Measurements from ENCODE around the gene OTOG. TPM values are rescaled to one million over a fixed set of nuclear protein-coding genes. Genes with fewer than 3 reads are reported as not detected.

The OTOG gene
- total and polyA plus RNA-seq, 2 of the 8 experiments (the other 6 are each of a cell fraction or from before 2014, with no cell fraction given): 0.41 to 1.5 TPM

DNA sequence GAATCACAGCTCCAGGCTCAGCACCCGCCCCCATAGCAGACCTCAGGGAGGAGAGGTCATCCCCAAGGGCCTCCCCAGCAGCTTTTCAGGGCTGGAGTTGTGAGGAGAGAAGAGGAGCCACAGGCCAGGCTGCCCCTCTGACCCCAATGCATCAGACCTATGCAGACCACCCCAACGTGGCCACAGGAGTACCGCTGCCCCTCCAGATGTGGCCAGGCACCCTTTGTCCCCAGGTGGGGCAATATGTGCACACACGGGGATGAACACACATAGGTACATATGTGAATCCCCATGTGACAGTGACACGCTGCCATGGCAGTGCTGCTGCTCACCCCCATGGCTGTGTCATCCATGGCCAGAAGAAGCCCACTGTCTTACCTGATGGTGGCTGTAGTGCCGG lies 13.7 kb upstream of the OTOG start (continued):
- TF ChIP-seq, protein P1, sequence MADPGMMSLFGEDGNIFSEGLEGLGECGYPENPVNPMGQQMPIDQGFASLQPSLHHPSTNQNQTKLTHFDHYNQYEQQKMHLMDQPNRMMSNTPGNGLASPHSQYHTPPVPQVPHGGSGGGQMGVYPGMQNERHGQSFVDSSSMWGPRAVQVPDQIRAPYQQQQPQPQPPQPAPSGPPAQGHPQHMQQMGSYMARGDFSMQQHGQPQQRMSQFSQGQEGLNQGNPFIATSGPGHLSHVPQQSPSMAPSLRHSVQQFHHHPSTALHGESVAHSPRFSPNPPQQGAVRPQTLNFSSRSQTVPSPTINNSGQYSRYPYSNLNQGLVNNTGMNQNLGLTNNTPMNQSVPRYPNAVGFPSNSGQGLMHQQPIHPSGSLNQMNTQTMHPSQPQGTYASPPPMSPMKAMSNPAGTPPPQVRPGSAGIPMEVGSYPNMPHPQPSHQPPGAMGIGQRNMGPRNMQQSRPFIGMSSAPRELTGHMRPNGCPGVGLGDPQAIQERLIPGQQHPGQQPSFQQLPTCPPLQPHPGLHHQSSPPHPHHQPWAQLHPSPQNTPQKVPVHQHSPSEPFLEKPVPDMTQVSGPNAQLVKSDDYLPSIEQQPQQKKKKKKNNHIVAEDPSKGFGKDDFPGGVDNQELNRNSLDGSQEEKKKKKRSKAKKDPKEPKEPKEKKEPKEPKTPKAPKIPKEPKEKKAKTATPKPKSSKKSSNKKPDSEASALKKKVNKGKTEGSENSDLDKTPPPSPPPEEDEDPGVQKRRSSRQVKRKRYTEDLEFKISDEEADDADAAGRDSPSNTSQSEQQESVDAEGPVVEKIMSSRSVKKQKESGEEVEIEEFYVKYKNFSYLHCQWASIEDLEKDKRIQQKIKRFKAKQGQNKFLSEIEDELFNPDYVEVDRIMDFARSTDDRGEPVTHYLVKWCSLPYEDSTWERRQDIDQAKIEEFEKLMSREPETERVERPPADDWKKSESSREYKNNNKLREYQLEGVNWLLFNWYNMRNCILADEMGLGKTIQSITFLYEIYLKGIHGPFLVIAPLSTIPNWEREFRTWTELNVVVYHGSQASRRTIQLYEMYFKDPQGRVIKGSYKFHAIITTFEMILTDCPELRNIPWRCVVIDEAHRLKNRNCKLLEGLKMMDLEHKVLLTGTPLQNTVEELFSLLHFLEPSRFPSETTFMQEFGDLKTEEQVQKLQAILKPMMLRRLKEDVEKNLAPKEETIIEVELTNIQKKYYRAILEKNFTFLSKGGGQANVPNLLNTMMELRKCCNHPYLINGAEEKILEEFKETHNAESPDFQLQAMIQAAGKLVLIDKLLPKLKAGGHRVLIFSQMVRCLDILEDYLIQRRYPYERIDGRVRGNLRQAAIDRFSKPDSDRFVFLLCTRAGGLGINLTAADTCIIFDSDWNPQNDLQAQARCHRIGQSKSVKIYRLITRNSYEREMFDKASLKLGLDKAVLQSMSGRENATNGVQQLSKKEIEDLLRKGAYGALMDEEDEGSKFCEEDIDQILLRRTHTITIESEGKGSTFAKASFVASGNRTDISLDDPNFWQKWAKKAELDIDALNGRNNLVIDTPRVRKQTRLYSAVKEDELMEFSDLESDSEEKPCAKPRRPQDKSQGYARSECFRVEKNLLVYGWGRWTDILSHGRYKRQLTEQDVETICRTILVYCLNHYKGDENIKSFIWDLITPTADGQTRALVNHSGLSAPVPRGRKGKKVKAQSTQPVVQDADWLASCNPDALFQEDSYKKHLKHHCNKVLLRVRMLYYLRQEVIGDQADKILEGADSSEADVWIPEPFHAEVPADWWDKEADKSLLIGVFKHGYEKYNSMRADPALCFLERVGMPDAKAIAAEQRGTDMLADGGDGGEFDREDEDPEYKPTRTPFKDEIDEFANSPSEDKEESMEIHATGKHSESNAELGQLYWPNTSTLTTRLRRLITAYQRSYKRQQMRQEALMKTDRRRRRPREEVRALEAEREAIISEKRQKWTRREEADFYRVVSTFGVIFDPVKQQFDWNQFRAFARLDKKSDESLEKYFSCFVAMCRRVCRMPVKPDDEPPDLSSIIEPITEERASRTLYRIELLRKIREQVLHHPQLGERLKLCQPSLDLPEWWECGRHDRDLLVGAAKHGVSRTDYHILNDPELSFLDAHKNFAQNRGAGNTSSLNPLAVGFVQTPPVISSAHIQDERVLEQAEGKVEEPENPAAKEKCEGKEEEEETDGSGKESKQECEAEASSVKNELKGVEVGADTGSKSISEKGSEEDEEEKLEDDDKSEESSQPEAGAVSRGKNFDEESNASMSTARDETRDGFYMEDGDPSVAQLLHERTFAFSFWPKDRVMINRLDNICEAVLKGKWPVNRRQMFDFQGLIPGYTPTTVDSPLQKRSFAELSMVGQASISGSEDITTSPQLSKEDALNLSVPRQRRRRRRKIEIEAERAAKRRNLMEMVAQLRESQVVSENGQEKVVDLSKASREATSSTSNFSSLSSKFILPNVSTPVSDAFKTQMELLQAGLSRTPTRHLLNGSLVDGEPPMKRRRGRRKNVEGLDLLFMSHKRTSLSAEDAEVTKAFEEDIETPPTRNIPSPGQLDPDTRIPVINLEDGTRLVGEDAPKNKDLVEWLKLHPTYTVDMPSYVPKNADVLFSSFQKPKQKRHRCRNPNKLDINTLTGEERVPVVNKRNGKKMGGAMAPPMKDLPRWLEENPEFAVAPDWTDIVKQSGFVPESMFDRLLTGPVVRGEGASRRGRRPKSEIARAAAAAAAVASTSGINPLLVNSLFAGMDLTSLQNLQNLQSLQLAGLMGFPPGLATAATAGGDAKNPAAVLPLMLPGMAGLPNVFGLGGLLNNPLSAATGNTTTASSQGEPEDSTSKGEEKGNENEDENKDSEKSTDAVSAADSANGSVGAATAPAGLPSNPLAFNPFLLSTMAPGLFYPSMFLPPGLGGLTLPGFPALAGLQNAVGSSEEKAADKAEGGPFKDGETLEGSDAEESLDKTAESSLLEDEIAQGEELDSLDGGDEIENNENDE (IDR thresholded peaks at IDR 0.05; ENCODE audit: insufficient replicate concordance, low read length): no peak
- TF ChIP-seq MAFK (IDR thresholded peaks at IDR 0.05; ENCODE audit: low read depth, low read length): no peak
- TF ChIP-seq JUN (IDR thresholded peaks at IDR 0.05; ENCODE audit: low read depth, low read length): no peak
- no peak for TF ChIP-seq SIRT6 (IDR thresholded peaks at IDR 0.05; ENCODE audit: low read length)
